Measurements from ENCODE around the gene SARS1.

SARS1 gene

GRCh38 chr1:109225711-109226445 lies 12.2 kb downstream of the SARS1 start:
- DNase-seq (ENCODE audit: low read depth, low spot score) = no peak

- DNase-seq (ENCODE audit: low read depth, low spot score) = no peak
Measured at GRCh38 chr1:109228167-109228566, 14.4 kb downstream of the SARS1 start.

GRCh38 chr1:109229531-109230127 lies 15.9 kb downstream of the SARS1 start:
- DNase-seq (ENCODE audit: low read depth, low spot score) = no peak

- no peak for DNase-seq (ENCODE audit: low read depth, low spot score)
Measured at GRCh38 chr1:109231066-109231465, 17.3 kb downstream of the SARS1 start.

GRCh38 chr1:109235137-109235536 lies 21.4 kb downstream of the SARS1 start:
- no peak for DNase-seq (ENCODE audit: low read depth, low spot score)

GRCh38 chr1:109237512-109237911 lies 23.8 kb downstream of the SARS1 start:
- no peak for DNase-seq (ENCODE audit: low read depth, low spot score)

GRCh38 chr1:109238382-109238781 lies 24.7 kb downstream of the SARS1 start:
- DNase-seq (ENCODE audit: low read depth, low spot score) = no peak

GRCh38 chr1:109239047-109239408 lies 25.3 kb downstream of the SARS1 start:
- DNase-seq (ENCODE audit: low read depth, low spot score) = no peak

GRCh38 chr1:109239409-109240068 lies 25.8 kb downstream of the SARS1 start:
- DNase-seq (ENCODE audit: low read depth, low spot score) = no peak

GRCh38 chr1:109240158-109241152 lies 26.7 kb downstream of the SARS1 start:
- DNase-seq (ENCODE audit: low read depth, low spot score) = no peak

GRCh38 chr1:109241344-109241743 lies 27.6 kb downstream of the SARS1 start:
- no peak for DNase-seq (ENCODE audit: low read depth, low spot score)

GRCh38 chr1:109241841-109242345 lies 28.2 kb downstream of the SARS1 start:
- DNase-seq (ENCODE audit: low read depth, low spot score) = no peak

- no peak for DNase-seq (ENCODE audit: low read depth, low spot score)
Measured at GRCh38 chr1:109242387-109242786, 28.7 kb downstream of the SARS1 start.

GRCh38 chr1:109243221-109243620 lies 29.5 kb downstream of the SARS1 start:
- DNase-seq (ENCODE audit: low read depth, low spot score) = no peak

- DNase-seq (ENCODE audit: low read depth, low spot score) = no peak
Measured at GRCh38 chr1:109243860-109244552, 30.3 kb downstream of the SARS1 start.

- DNase-seq (ENCODE audit: low read depth, low spot score) = no peak
Measured at GRCh38 chr1:109246141-109246551, 32.4 kb downstream of the SARS1 start.

GRCh38 chr1:109247401-109248365 lies 34.0 kb downstream of the SARS1 start:
- DNase-seq (ENCODE audit: low read depth, low spot score) = no peak

- no peak for DNase-seq (ENCODE audit: low read depth, low spot score)
Measured at GRCh38 chr1:109248444-109248796, 34.7 kb downstream of the SARS1 start.

GRCh38 chr1:109248797-109249629 lies 35.3 kb downstream of the SARS1 start, which contains the start of gene CELSR2:
Gene CELSR2 (plus strand): TSS chr1:109249539. CDS start chr1:109250080, 541 bp downstream.
- DNase-seq (ENCODE audit: low read depth, low spot score) = no peak
